Raji (cell line): ENCODE results near the gene PTMS.

Experiments used
- POLR2A ChIP-seq: IDR thresholded peaks from 2 replicates; pipeline ENCODE4 v1.6.1; 2011; ENCODE audit warnings: low read depth, low read length, control low read depth; ENCODE audit not compliant: insufficient read depth

Gene PTMS

DNA sequence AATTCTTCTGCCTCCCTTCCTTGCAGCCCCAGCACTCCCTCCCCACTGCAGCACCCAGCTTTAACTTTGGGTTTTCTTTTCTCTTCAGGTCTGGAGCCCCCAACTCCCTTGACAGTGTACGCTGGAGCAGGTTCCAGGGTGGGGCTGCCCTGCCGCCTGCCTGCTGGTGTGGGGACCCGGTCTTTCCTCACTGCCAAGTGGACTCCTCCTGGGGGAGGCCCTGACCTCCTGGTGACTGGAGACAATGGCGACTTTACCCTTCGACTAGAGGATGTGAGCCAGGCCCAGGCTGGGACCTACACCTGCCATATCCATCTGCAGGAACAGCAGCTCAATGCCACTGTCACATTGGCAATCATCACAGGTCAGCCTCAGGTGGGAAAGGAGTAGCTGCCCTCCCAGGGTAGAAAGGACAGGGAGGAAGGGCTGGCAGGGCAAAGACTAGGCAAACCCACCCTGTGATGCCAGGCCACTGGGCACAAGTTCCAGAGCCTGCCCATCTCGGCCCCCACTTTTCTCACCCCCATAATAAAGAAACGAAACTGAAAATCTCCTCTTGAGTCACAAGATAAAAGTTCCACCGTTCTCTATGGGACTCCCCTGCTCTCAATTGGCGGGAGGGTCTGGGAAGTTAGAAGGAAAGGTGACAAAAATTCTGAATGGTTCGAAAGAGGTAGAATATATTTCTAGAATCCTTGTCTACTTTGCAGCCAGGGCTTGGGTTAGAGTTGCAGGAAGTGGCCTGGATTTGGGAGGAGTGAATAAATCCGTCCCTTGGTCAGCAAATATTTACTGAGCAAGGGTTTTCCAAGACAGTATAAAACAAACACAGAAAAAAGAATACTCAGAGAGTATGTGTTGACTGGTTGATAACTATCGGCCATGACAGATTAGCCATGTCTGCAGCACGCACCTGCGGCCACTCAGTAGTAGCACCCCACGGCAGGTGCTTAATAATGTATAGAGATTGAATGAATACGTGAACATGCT, 9.3 kb downstream of the PTMS start:
- no peak for TF ChIP-seq POLR2A

DNA sequence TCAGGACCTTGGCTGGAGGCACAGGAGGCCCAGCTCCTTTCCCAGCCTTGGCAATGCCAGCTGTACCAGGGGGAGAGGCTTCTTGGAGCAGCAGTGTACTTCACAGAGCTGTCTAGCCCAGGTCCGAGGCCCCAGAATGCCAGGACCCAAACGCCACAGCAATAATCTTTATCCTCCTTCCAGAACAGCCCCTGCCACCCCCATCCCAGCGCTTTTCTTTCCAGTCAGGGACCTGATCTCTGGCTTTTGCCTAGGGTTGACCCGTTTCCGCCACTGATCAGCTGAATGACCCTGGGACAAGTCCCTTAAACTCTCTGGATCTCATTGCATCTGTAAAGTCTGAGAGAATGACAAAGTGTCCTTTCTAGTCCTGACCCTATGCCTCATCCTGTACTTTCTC, 11.2 kb downstream of the PTMS start:
- no peak for TF ChIP-seq POLR2A

- TF ChIP-seq POLR2A = no peak
Measured at GRCh38 chr12:6778217-6778573, 12.0 kb downstream of the PTMS start.

DNA sequence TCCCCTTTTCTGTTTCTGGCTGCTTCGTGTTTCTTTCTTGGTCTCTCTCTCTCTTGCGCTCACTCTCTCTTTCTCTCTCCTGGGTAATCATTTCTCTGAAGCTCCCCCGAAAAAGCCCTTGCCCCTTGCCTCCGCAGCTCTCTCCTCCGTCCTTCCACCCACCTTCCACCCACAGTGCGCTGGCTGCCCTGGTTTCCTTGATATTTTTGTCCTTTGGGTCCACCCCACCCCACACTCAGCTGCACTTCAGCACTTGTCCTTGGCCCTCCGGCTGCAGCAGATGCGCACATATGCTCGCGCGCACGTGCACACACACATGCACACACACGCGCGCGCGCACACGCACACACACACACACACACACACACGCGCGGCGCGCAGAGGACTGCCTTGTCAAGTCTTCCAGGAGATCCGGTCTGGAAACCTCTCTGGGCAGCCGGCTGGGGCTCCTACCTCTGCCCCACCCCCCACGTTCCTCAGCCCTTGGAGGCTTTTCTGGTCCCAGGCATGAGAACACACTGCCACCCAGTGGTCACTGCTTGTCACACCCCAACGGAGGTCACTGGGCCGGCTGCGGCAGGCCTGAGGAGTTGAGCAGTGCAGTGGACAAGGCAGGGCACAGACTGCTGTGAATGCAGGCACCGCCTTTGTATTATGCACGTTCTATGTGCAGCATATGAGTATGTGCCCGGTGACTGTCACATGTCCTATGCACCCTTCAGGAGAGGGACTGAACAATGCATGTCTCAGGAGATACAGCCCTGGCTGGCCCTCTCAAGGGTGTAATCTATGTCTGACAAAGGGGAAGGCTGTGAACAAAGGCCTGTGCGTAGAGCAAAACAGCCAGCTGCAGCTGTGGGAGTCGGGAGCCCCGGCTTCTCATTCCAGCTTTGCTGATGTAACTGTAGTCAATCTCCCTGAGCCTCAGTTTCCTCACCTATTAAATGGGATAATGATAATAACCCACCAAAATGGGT, 12.7 kb downstream of the PTMS start:
- TF ChIP-seq POLR2A = peak; percentile 63

DNA sequence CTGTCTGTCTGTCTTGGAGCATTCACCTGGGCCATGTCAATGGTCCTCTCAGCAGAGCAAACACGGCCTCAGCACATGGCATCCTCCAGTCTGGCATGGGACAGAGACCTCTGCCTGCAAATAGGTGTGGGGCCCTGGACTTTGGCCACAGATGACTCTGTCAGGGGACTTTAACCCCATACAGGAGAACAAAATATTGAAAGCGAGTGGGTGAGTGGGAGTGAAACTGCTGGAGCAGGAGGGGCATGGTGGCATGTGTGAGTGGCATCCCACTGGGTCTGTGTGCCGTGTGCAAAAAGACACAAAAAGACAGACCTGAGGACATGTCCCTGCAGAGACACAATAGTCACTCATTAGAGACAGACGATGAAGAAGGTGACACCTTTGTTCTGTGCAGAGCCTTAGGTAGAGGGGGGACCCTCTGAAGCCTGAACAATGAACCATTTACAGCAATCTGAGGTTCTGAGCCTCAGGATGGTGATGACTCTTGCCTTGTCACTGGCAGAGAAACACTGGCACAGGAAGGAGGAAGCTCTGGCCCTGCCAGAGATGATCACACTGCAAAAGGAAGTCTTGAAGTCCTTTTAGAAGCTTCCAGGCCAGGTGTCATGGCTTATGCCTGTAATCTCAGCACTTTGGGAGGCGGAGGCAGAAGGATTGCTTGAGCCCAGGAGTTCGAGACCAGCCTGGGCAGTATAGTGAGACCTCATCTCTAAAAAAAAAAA, 13.7 kb downstream of the PTMS start:
- TF ChIP-seq POLR2A = no peak

- TF ChIP-seq POLR2A = no peak
Measured at GRCh38 chr12:6780573-6780972, 14.4 kb downstream of the PTMS start.

- no peak for TF ChIP-seq POLR2A
Measured at GRCh38 chr12:6782119-6782518, 16.0 kb downstream of the PTMS start.

GRCh38 chr12:6782850-6783566, 16.8 kb downstream of the PTMS start:
- TF ChIP-seq POLR2A = no peak

- TF ChIP-seq POLR2A = no peak
Measured at GRCh38 chr12:6783828-6784227, 17.7 kb downstream of the PTMS start.

- TF ChIP-seq POLR2A = no peak
Measured at GRCh38 chr12:6784296-6784695, 18.1 kb downstream of the PTMS start.

- no peak for TF ChIP-seq POLR2A
Measured at GRCh38 chr12:6784761-6785160, 18.6 kb downstream of the PTMS start.

DNA sequence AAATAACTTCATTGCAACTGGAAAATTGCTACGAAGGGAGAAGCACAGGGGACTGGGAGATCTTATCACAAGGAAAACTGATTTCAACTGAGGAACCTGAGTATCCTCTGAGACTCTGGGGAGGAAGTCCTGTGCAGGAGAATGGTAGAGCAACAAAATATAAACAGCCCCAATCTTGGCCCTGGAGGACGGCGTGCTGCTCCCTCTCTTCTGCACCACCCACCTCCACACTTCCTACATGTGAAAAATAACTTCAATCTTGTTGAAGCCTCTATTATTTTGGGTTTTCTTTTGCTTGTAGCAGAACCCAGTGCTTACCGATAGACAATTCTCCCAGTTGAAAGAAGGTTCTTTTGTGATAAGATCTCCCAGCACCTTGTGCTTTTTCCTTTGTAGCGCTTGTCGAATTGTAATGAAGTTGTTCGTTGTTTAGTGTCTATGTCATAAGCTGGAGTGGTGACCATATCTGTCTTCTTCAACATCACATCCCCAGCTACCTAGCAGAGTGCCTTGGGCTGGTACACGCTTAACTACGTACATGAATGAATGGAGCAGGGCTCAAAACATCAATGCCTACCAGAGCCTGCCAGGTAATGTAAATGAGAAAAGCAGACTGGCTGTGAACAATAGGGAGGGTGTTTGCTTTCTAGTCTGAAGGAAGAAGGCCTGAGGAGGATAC, 20.4 kb downstream of the PTMS start:
- TF ChIP-seq POLR2A = no peak

GRCh38 chr12:6787309-6787708, 21.1 kb downstream of the PTMS start:
- no peak for TF ChIP-seq POLR2A
